ENCODE data around the gene FAM161B. TPM values are rescaled to one million over a fixed set of nuclear protein-coding genes. Genes with fewer than 3 reads are reported as not detected.

Gene FAM161B
- total and polyA plus RNA-seq, 2 of the 8 experiments (the other 6 are each of a cell fraction or from before 2014, with no cell fraction given): 0.14 to 0.32 TPM

- no peak for FAIRE-seq
- no peak overlapping the region for H2AK5ac ChIP-seq (ENCODE audit: low read depth, low read length)
- peaks cover under 1 to 57% (median 27%) of the 10 kb centered on the region in 4 experiments; a peak in 7 of 8 replicates for H3K36me3 ChIP-seq (ENCODE audit: control insufficient read depth in 2 of 4, insufficient read depth in 4 of 4, low read length in 3 of 4)
- H3K79me1 ChIP-seq (ENCODE audit: low read depth, low read length): no peaks in the 10 kb centered on the region
- no peak overlapping the region for H2BK5ac ChIP-seq (ENCODE audit: low read depth, low read length)
- no peak overlapping the region for H3K23ac ChIP-seq (ENCODE audit: insufficient read length)
- H4K8ac ChIP-seq (ENCODE audit: extremely low read depth, insufficient read depth, low read length): no peak overlapping the region
- H4K91ac ChIP-seq (replicated peaks; ENCODE audit: insufficient read length, low read length): no peak overlapping the region
- no peaks in the 10 kb centered on the region for H3K23me2 ChIP-seq (ENCODE audit: low read depth, low read length)
- POLR2A ChIA-PET (ENCODE audit: partially characterized antibody): no interaction called here
- CTCF ChIA-PET (ENCODE audit: partially characterized antibody): interaction anchor here (0.7 kb wide), 1 partner anchor 145 kb away, joined by 3 read pairs; no protein-coding TSS in a partner anchor
- H3K14ac ChIP-seq (ENCODE audit: insufficient read length): no peak overlapping the region
- H3K4ac ChIP-seq (replicated peaks; ENCODE audit: insufficient read length, low read depth, low read length): no peak overlapping the region
- H2BK15ac ChIP-seq (ENCODE audit: low read length): no peak overlapping the region
- no peak for DNase-seq (ENCODE audit: low read depth in 1 of 2, low spot score in 2 of 2)
- H3K27me3 ChIP-seq (replicated peaks in 1 of 4; ENCODE audit: control insufficient read depth in 3 of 4, extremely low read depth in 1 of 4, insufficient read depth in 3 of 4, low read length in 3 of 4): no peaks in the 10 kb centered on the region
- H2BK120ac ChIP-seq (replicated peaks; ENCODE audit: low read depth, low read length): no peak overlapping the region
- no peak overlapping the region for H3K56ac ChIP-seq (replicated peaks; ENCODE audit: insufficient read length, low read depth, low read length)
- no peaks in the 10 kb centered on the region for H3K4me1 ChIP-seq (replicated peaks in 1 of 4; ENCODE audit: control insufficient read depth in 3 of 4, insufficient read depth in 4 of 4, low read length in 3 of 4)
- H3K27ac ChIP-seq (ENCODE audit: low read depth, low read length): no peak overlapping the region
- no peak overlapping the region for H3K9ac ChIP-seq (replicated peaks in 1 of 4; ENCODE audit: extremely low read depth in 1 of 4, low read depth in 3 of 4, low read length in 3 of 4)
- H3K4me3 ChIP-seq (ENCODE audit: extremely low read depth in 1 of 4, insufficient read depth in 2 of 4, low read depth in 3 of 4, low read length in 4 of 4): no peak overlapping the region
- H3K18ac ChIP-seq (ENCODE audit: extremely low read depth, low read length): no peak overlapping the region
- H2AFZ ChIP-seq (ENCODE audit: low read length): no peak overlapping the region
- H2BK12ac ChIP-seq (ENCODE audit: low read depth, low read length): no peak overlapping the region
- H3K79me2 ChIP-seq (ENCODE audit: control insufficient read depth in 1 of 2, insufficient read depth in 2 of 2, low read length in 2 of 2): no peaks in the 10 kb centered on the region
- H4K20me1 ChIP-seq (replicated peaks in 1 of 2; ENCODE audit: control insufficient read depth in 1 of 2, insufficient read depth in 2 of 2, low read length in 2 of 2): no peaks in the 10 kb centered on the region
- WGBS, 2 experiments (ENCODE audit: extremely low coverage in 1 of 2, insufficient coverage in 1 of 2, insufficient read length in 1 of 2, insufficient replicate concordance in 2 of 2, low coverage in 1 of 2, low lambda C conversion rate in 2 of 2, missing lambda C conversion rate in 1 of 2): 86% methylated on average over 3 of the region's 3 CpGs; no CpG with 5 or more reads in 1 of the 2 experiments
- H2BK20ac ChIP-seq (ENCODE audit: low read length): no peak overlapping the region
- no peak overlapping the region for H4K5ac ChIP-seq (ENCODE audit: insufficient read length, low read depth, low read length)
- no peak overlapping the region for H3K4me2 ChIP-seq (ENCODE audit: insufficient read depth in 1 of 2, low read depth in 2 of 2, low read length in 2 of 2)
- H3K9me3 ChIP-seq (ENCODE audit: insufficient read depth in 2 of 2, low read depth in 1 of 2, low read length in 1 of 2): no peaks in the 10 kb centered on the region
- TF ChIP-seq, protein P1, sequence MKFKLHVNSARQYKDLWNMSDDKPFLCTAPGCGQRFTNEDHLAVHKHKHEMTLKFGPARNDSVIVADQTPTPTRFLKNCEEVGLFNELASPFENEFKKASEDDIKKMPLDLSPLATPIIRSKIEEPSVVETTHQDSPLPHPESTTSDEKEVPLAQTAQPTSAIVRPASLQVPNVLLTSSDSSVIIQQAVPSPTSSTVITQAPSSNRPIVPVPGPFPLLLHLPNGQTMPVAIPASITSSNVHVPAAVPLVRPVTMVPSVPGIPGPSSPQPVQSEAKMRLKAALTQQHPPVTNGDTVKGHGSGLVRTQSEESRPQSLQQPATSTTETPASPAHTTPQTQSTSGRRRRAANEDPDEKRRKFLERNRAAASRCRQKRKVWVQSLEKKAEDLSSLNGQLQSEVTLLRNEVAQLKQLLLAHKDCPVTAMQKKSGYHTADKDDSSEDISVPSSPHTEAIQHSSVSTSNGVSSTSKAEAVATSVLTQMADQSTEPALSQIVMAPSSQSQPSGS (IDR thresholded peaks at IDR 0.05; ENCODE audit: low read length): no peak
These were observed 46.9 kb downstream of the FAM161B start for GRCh38 chr14:73903028-73903427.
